Glutamatergic neuron (in vitro differentiated cells): ENCODE data around the gene NPTXR. TPM values are rescaled to one million over a fixed set of nuclear protein-coding genes. Genes with fewer than 3 reads are reported as not detected.
A peak's percentile ranks its signal among the peaks of the same experiment; 100 is the strongest.

Experiments
- DNase-seq: peaks from one replicate; pipeline ENCODE4 v3.0.0; 2022
- H3K27ac Mint-ChIP-seq: one replicate; pipeline ENCODE4 v1.8.0; 2020; ENCODE audit warnings: mild to moderate bottlenecking, mixed read lengths, inconsistent platforms; ENCODE audit not compliant: unreplicated experiment
- H3K27me3 Mint-ChIP-seq: one replicate; pipeline ENCODE4 v1.8.0; 2020; ENCODE audit warnings: mild to moderate bottlenecking, moderate library complexity, mixed read lengths, inconsistent platforms; ENCODE audit not compliant: unreplicated experiment
- H3K36me3 Mint-ChIP-seq: one replicate; pipeline ENCODE4 v1.8.0; 2020; ENCODE audit warnings: mild to moderate bottlenecking, mixed read lengths, inconsistent platforms; ENCODE audit not compliant: unreplicated experiment
- H3K4me1 Mint-ChIP-seq: one replicate; pipeline ENCODE4 v1.8.0; 2020; ENCODE audit warnings: mild to moderate bottlenecking, low read depth, mixed read lengths, inconsistent platforms; ENCODE audit not compliant: unreplicated experiment
- H3K4me3 Mint-ChIP-seq: one replicate; pipeline ENCODE4 v1.8.0; 2020; ENCODE audit warnings: mild to moderate bottlenecking, mixed read lengths, inconsistent platforms; ENCODE audit not compliant: unreplicated experiment
- H3K9me3 Mint-ChIP-seq: one replicate; pipeline ENCODE4 v1.8.0; 2020; ENCODE audit warnings: mild to moderate bottlenecking, moderate library complexity, mixed read lengths, inconsistent platforms; ENCODE audit not compliant: unreplicated experiment
- CTCF ChIP-seq: fragments of 200-600 bp; sonication (generic); IDR thresholded peaks from one replicate; pipeline ENCODE4 v1.5.0; 2021; ENCODE audit not compliant: partially characterized antibody, unreplicated experiment
- long read RNA-seq: library from polyadenylated mRNA; unstranded; transcript quantifications from one replicate; pipeline ENCODE4 v2.0.0, GENCODE V29; 2020; ENCODE audit not compliant: unreplicated experiment
- total RNA-seq: library from RNA; stranded (reverse); fragmentation: NEBNext Ultra II Directional; extraction: Animal tissue kit (Norgen Biotek cat#: 25700); gene quantifications from one replicate; pipeline ENCODE4 v1.2.1, GENCODE V29; 2021; ENCODE audit not compliant: unreplicated experiment

Gene NPTXR
- 9.2 TPM for total RNA-seq
- long read RNA-seq = 0 reads

- H3K27ac Mint-ChIP-seq = peak within 1 kb of the TSS; percentile 60
- peak; percentile 73 for DNase-seq
- peak within 1 kb of the TSS; percentile 86 for H3K4me3 Mint-ChIP-seq
- TF ChIP-seq CTCF = no peak
- H3K4me1 Mint-ChIP-seq = peaks cover 10% of the 10 kb centered on the region
- no peaks in the 10 kb centered on the region for H3K36me3 Mint-ChIP-seq
- peaks cover 10% of the 10 kb centered on the region for H3K9me3 Mint-ChIP-seq
- H3K27me3 Mint-ChIP-seq = peaks cover 23% of the 10 kb centered on the region
These were observed at the start of gene NPTXR for GRCh38 chr22:38843657-38844314. Gene NPTXR (minus strand): TSS chr22:38844028.

GRCh38 chr22:38891256-38891655 lies 47.4 kb upstream of the NPTXR start:
- Mint-ChIP-seq H3K9me3 (peaks cover 2% of the 10 kb centered on the region), H3K27me3 (no peaks in the 10 kb centered on the region), H3K27ac (no peak overlapping the region), H3K4me1 (no peaks in the 10 kb centered on the region), H3K4me3 (no peak overlapping the region), H3K36me3 (no peaks in the 10 kb centered on the region)
- no peak for DNase-seq
- TF ChIP-seq CTCF = no peak

- Mint-ChIP-seq H3K4me3 (no peak overlapping the region), H3K27me3 (no peaks in the 10 kb centered on the region), H3K27ac (no peak overlapping the region)
These were observed 46.5 kb upstream of the NPTXR start for GRCh38 chr22:38890377-38890776.

GRCh38 chr22:38886333-38886732 lies 42.5 kb upstream of the NPTXR start:
- H3K27me3 Mint-ChIP-seq = no peaks in the 10 kb centered on the region
- H3K4me1 Mint-ChIP-seq = peaks cover 3% of the 10 kb centered on the region
- no peak overlapping the region for H3K27ac Mint-ChIP-seq
- H3K4me3 Mint-ChIP-seq = no peak overlapping the region
- no peaks in the 10 kb centered on the region for H3K36me3 Mint-ChIP-seq
- TF ChIP-seq CTCF = no peak
- no peak for DNase-seq
- peaks cover 1% of the 10 kb centered on the region for H3K9me3 Mint-ChIP-seq

More at GRCh38 chr22:38890377-38890776, 46.5 kb upstream of the NPTXR start:
- no peak for TF ChIP-seq CTCF
- Mint-ChIP-seq H3K9me3 (peaks cover 2% of the 10 kb centered on the region), H3K4me1 (no peaks in the 10 kb centered on the region), H3K36me3 (no peaks in the 10 kb centered on the region)
- DNase-seq = no peak

- H3K9me3 Mint-ChIP-seq = peaks cover 1% of the 10 kb centered on the region
- H3K27me3 Mint-ChIP-seq = no peaks in the 10 kb centered on the region
- peaks cover 12% of the 10 kb centered on the region for H3K4me1 Mint-ChIP-seq
- H3K27ac Mint-ChIP-seq = no peak overlapping the region
- no peak for DNase-seq
- no peaks in the 10 kb centered on the region for H3K36me3 Mint-ChIP-seq
- no peak for TF ChIP-seq CTCF
- H3K4me3 Mint-ChIP-seq = no peak overlapping the region
These were observed 39.3 kb upstream of the NPTXR start for GRCh38 chr22:38882972-38883622.
